Right lobe of liver (tissue), 6 donors: Measurements from ENCODE around the gene ZNF85. TPM values are rescaled to one million over a fixed set of nuclear protein-coding genes. Genes with fewer than 3 reads are reported as not detected.
"Not testable (repeated sequence)": the region's sequence is repeated elsewhere in the genome, so short reads cannot be mapped to it uniquely, and the experiment has no call there.

Experiments
- ATAC-seq, 4 donors: fragments of 200-7000 bp; cut with Tn5 transposase; one replicate each; pipeline ENCODE4 v1.9.1; 2020; ENCODE audit warnings: mild to moderate bottlenecking in 4 of 4, moderate library complexity in 4 of 4
- DNase-seq, 3 donors: peaks; one replicate each; pipeline ENCODE4 v3.0.0-alpha.2; 2020
- H3K27ac ChIP-seq, 3 donors: fragments of 200-600 bp; one replicate each; pipeline ENCODE4 v1.8.0; 2022
- H3K27me3 ChIP-seq, 2 donors: fragments of 200-600 bp; one replicate each; pipeline ENCODE4 v1.8.0; 2022
- H3K36me3 ChIP-seq, 4 donors: fragments of 200-600 bp; sonication (generic) in 1 of 4; one replicate each; pipeline versions ENCODE4 v1.5.1 to v1.8.0; 2017 to 2022; ENCODE audit warnings: control low read depth in 1 of 4
- H3K4me1 ChIP-seq, 4 donors: fragments of 200-600 bp; sonication (generic) in 1 of 4; one replicate each; pipeline versions ENCODE4 v1.5.1 to v1.8.0; 2017 to 2022; ENCODE audit warnings: control low read depth in 1 of 4
- H3K4me3 ChIP-seq, 3 donors: fragments of 200-600 bp; one replicate each; pipeline ENCODE4 v1.8.0; 2022
- H3K9me3 ChIP-seq, 4 donors: fragments of 200-600 bp; sonication (generic) in 1 of 4; one replicate each; pipeline versions ENCODE4 v1.5.1 to v1.8.0; 2017 to 2022; ENCODE audit warnings: control low read depth in 1 of 4
- CTCF ChIP-seq, 4 donors: fragments of 200-600 bp in 3 of 4; fragments of 450-650 bp in 1 of 4; IDR thresholded peaks; one replicate each; pipeline versions ENCODE4 v1.5.1 to v1.8.0; 2016 to 2022; ENCODE audit warnings: antibody characterized with exemption in 4 of 4, mild to moderate bottlenecking in 2 of 4
- POLR2A ChIP-seq: fragments of 450-650 bp; IDR thresholded peaks from one replicate; pipeline ENCODE4 v1.6.1; 2017; ENCODE audit warnings: antibody characterized with exemption, mild to moderate bottlenecking
- WGBS: methylation state at CpG from one replicate; pipeline ENCODE4 v1.1.6; 2018; ENCODE audit warnings: low coverage, low lambda C conversion rate; ENCODE audit not compliant: insufficient coverage; ENCODE audit errors: missing lambda C conversion rate; 5-methylcytosine and 5-hydroxymethylcytosine counted together
- intact Hi-C, 2 donors: fragments of 100-400 bp; cut with DNase I; formaldehyde crosslinking; loops; one replicate each; pipeline versions ENCODE4 v1.11.2 to v1.14.1; 2022
- total RNA-seq, 6 experiments: library from RNA; depleted of rRNA in 2 of 6; stranded (reverse); fragments of >200 nt in 2 of 6; fragmentation: NEBNext Ultra II Directional in 3 of 6; extraction: Animal tissue kit (Norgen Biotek cat#: 25700) in 3 of 6; gene quantifications; one replicate each; pipeline versions ENCODE4 v1.1.0 to v1.2.4, GENCODE V29; 2016 to 2023
- donor health status: DM: no; HTN: yes; CAD: no.
- donor health status: DM: no; HTN: no; CAD: no.
- donor health status: DM: no; HTN: no; CAD: no.
- donor health status: DM: no; HTN: yes; CAD: no.
- donor health status: DM: no; HTN: yes; CAD: no.

ZNF85 gene
- total RNA-seq, 6 experiments from 2014 or later: 0.37 to 3.3 (median 0.84) TPM

DNA sequence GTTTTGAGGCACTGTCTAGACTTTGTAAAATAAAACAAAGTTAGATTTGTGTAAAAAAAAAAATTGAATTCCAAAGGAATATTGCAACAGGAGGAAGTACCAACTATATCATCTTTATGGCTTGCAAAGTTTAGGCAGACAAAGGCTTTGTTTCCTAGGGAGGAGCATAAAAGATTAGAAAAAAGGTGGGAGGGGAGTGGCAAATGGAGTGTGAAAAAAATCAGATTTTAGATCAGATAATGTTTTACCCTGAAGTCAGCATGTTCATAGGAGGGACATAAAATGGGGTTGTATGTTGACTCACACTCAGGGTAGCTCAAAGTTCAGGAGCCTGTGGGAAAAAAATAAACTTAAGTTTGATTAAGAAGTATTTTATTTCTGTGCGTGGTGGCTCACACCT lies 3.7 kb downstream of the ZNF85 start:
- no peaks in the 10 kb centered on the region for H3K36me3 ChIP-seq
- no peaks in the 10 kb centered on the region for H3K9me3 ChIP-seq
- intact Hi-C loops: no loop called here
- 63% methylated on average over 1 of the region's 1 CpG for WGBS
- H3K27ac ChIP-seq: no peak overlapping the region
- no peak for ATAC-seq
- H3K4me1 ChIP-seq: no peaks in the 10 kb centered on the region
- DNase-seq: no peak
- TF ChIP-seq CTCF (IDR thresholded peaks at IDR 0.05): no peak
- TF ChIP-seq POLR2A: no peak
- H3K27me3 ChIP-seq: no peaks in the 10 kb centered on the region
- no peak overlapping the region for H3K4me3 ChIP-seq

DNA sequence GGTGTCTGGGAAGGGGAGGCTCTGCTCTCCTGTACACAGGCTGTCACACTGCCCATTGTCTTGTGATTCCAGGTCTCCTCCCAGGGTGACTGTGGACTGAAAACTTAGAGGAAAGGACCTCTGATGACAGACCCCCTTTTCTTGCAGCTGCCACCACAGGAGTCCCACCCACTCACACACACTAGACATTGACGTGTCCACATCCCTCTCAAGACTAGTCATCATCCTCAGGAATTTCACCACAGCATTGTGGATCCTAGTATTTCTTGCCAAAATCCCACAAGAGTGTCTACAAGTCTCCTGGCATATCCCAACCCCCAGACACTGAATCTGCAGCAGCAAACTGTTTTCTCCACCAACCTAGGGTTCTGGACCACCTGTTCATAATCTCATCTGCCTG lies 5.3 kb downstream of the ZNF85 start:
- TF ChIP-seq POLR2A (no peak), CTCF (IDR thresholded peaks at IDR 0.05) (no peak)
- Histone ChIP-seq H3K4me1 (no peaks in the 10 kb centered on the region), H3K27ac (no peak overlapping the region), H3K9me3 (no peaks in the 10 kb centered on the region), H3K27me3 (no peaks in the 10 kb centered on the region), H3K4me3 (no peak overlapping the region), H3K36me3 (no peaks in the 10 kb centered on the region)
- DNase-seq (no peak), ATAC-seq (no peak)
- intact Hi-C loops: no loop called here
- 50% methylated on average over 1 of the region's 1 CpG for WGBS

DNA sequence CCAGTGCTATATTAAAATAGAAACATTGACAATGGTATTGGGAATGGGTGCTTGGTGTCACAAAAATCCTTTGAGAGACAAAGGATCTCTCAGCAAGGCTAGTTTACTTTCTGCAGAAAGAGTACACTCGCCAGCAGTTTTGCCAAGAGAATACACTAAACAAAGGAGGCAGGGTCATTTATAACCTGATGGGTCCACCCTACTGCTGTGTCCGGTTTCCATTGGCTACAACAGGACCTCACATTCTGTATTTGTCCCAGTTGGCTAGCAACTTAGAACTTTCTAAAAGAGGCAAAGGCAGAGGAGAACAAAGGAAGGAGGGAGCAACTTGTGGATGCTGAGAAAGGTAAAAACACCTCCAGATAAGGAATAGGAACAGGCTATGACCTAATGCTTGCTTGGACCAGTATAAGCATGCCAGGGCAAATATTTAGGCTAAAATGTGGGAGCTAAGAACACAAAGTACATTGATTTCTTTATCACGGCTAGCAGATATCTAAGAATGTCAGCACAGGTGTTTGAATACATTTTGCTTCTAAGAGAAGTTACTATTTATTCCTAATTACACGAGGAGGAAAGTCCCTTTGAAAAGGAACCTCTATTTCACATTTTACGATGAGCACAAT lies 13.4 kb downstream of the ZNF85 start:
- H3K4me3 ChIP-seq, H3K27me3 ChIP-seq, H3K27ac ChIP-seq, H3K9me3 ChIP-seq, H3K4me1 ChIP-seq, H3K36me3 ChIP-seq, DNase-seq, ATAC-seq, intact Hi-C loops: not testable (repeated sequence)
- 51% methylated on average over 4 of the region's 5 CpGs for WGBS

GRCh38 chr19:20952561-20953095 lies 29.6 kb downstream of the ZNF85 start:
- H3K27ac ChIP-seq, intact Hi-C loops, H3K4me1 ChIP-seq, ATAC-seq, H3K27me3 ChIP-seq, DNase-seq, H3K4me3 ChIP-seq, H3K9me3 ChIP-seq, H3K36me3 ChIP-seq: not testable (repeated sequence)
- 61% methylated on average over 3 of the region's 41 CpGs for WGBS

GRCh38 chr19:20964798-20965197 lies 41.7 kb downstream of the ZNF85 start:
- H3K9me3 ChIP-seq: no peaks in the 10 kb centered on the region
- H3K27ac ChIP-seq: no peak overlapping the region
- no peaks in the 10 kb centered on the region for H3K4me1 ChIP-seq
- ATAC-seq (no peak), DNase-seq (no peak)
- TF ChIP-seq POLR2A (no peak), CTCF (IDR thresholded peaks at IDR 0.05) (no peak)
- WGBS: 33% methylated on average over 1 of the region's 4 CpGs
- no peaks in the 10 kb centered on the region for H3K27me3 ChIP-seq
- intact Hi-C loops: no loop called here
- H3K36me3 ChIP-seq: no peaks in the 10 kb centered on the region
- H3K4me3 ChIP-seq: no peak overlapping the region
